Non-pigmented ciliary epithelial cell (primary cell): Measurements from ENCODE around the gene RERE.
"Not testable (repeated sequence)": the region's sequence is repeated elsewhere in the genome, so short reads cannot be mapped to it uniquely, and the experiment has no call there.

Experiments used
- DNase-seq: peaks from one replicate; pipeline ENCODE4 v3.0.0-alpha.2; 2010; ENCODE audit warnings: low read depth

RERE gene

DNA sequence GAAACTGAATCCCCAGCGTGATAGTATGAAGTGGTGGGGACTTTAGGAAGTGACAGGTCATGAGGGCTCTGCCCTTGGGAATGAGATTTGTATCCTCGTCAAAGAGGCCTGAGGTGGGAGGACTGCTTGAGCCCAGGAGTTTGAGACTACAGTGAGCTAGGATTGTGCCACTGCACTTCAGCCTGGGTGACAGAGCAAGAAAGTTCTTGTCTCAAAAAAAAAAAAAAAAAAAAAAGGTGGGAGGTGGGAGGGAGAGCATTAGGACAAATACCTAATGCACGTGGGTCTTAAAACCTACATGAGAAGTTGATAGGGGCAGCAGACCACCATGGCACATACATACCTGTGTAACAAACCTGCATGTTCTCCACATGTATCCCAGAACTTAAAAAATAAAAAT lies 24.0 kb upstream of the RERE start:
- no peak for DNase-seq

- no peak for DNase-seq
These were observed 22.6 kb upstream of the RERE start for GRCh38 chr1:8839990-8840389.

GRCh38 chr1:8835941-8836643 lies 18.7 kb upstream of the RERE start:
- no peak for DNase-seq

GRCh38 chr1:8831340-8831739 lies 13.9 kb upstream of the RERE start:
- DNase-seq: no peak

- not testable (repeated sequence) for DNase-seq
These were observed 13.3 kb upstream of the RERE start for GRCh38 chr1:8830732-8831131.

DNA sequence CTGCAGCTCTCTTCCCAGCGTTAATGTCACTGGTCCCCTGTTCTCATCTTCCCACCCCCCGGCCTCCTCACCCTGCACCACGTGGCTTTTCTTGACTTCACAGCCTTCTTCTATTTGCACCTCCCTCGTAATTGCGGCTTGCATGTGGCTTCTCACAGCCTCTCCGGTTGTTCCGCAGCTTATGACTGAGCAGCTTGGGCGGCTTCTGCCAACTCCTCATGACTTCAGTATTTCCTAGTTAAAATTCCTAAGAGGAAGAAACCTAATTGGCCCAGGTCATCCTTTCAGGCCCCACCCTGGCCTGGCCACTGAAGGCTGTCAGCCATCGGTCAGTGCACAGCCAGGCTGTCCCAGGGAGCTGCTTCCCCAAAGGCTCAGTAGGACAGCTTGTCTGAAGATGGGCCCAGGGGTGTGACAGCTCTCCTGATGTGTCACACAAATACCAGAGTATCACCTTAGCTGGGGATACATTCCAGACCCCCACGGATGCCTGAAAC lies 8.6 kb upstream of the RERE start:
- DNase-seq: no peak

GRCh38 chr1:8823295-8823664 lies 5.8 kb upstream of the RERE start:
- DNase-seq: no peak

DNA sequence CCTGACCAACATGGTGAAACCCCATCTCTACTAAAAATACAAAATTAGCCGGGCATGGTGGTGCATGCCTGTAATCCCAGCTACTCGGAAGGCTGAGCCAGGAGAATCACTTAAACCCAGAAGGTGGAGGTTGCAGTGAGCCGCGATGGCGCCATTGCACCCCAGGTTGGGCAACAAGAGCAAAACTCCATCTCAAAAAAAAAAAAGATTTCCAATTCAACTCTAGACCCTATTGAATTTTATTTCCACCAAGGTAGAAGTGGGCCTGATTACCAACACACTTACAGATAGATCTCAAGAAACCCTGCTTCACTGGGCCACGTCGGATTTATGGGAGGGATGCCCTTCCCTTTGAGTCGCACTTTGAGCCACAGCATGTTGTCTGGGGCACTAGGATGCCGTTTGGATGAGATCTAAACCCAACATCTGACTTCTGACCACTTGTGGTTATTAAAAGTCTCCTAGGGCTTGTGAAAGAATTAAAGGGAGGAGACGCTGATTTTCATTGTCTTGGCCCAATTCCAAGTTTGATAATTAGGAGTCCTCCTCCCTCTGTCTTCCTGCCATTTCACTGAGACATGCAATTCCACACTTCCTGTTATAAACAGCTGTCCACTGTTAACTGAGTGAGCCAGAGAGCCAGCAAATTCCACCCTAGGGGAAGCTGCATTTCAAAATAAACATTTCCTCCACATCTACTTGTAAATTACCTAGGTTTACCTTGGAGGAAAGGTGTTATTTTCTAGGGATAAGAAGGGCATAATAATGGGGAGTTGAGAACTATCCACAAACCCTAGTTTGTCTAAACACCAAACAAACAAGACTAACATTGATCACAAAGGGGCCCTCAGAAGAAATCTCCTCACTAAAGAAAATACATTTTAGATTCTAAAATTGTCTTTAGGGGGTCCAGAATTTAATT lies 5.2 kb upstream of the RERE start:
- peak; percentile 61 for DNase-seq

GRCh38 chr1:8821084-8821483 lies 3.6 kb upstream of the RERE start:
- no peak for DNase-seq

GRCh38 chr1:8818789-8819188 lies 1.3 kb upstream of the RERE start:
- not testable (repeated sequence) for DNase-seq

DNA sequence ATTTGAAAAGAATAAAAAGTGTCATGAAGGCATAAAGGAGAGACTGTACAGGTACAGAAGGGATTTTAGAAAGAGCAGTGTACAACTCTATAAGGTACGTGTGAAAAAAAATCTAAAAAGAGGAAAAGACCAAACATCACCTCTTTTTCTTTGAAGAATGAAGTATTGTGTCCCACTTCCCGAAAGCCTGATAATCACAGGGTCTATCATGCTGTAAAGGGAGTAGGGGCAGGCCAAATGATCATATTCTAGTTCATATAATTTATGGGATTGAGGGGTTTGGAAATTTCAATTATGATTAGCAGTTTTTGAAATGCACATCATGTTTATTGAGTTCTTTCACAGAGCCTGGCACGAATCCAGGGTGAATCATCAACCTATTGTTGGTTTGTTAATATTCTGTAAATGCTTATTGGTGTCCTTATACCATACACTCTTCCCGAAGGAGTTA lies 910 bp upstream of the RERE start:
- peak; percentile 53 for DNase-seq

DNA sequence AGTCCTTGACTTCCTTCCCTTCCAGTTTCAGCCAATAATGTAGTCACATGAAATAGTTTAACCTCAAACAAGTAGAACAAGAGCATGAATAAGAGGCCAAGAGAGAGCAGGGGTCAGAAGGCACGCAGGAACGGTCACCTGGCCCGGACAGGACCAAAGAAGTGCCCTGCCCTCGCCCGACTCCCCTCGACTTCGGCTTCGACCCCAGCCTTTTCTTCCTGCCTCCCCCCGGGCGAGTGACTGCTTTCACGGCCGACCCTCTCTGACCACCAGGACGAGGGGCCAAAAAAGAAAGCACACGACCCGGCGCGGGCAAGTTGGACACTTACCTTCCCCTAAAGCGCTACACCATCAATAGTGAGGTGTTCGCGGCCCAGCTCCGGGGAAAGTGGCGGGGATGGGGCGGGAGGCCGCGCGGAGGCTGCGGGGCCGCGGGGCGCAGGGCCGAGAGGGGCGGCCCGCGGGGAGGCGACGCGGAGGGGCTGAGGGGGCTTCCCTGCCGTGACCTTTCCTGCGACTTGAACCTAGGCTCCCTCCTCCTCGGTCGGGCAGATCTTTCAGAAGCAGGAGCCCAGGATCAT lies 519 bp downstream of the RERE start:
- DNase-seq: no peak

DNA sequence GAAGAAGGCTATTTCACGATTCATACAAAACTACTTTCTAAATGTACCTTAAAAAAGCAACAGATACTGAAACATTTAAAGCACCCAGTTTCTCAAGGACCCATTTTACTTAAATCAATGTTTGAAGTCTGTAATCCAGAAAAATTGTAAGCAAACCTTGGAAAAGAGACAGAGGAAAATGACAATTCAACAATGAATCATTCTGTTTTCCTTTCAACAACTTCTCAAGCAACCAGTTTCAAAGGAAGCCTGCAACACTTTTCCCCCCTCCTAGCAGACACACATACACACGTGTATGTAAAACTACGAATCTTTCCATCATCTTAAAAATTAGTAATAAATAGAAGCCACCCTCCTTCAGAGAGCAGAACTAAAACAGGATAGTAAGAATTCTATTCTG lies 1.2 kb downstream of the RERE start:
- no peak for DNase-seq

- DNase-seq: no peak
These were observed 1.8 kb downstream of the RERE start for GRCh38 chr1:8815582-8816151.

- no peak for DNase-seq
These were observed 2.6 kb downstream of the RERE start for GRCh38 chr1:8814865-8815264.

DNA sequence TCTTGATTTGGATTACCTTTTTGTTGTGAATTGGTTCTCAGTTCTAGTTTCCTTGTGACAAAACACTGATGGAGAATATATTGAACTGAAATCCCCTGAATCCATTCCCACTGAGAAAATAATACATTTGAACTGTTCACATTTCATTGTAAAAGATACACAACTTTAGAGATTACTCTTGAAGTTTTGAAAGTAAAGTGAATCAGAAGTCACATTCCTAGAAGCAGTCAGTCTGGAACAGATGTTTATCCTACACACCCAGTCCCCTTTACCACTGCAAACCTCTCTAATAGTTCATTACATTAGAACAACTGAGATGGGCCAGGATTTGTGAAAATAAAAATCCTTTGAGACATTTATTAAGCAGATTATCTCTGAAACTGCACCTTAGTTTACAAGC lies 3.4 kb downstream of the RERE start:
- DNase-seq: no peak

DNA sequence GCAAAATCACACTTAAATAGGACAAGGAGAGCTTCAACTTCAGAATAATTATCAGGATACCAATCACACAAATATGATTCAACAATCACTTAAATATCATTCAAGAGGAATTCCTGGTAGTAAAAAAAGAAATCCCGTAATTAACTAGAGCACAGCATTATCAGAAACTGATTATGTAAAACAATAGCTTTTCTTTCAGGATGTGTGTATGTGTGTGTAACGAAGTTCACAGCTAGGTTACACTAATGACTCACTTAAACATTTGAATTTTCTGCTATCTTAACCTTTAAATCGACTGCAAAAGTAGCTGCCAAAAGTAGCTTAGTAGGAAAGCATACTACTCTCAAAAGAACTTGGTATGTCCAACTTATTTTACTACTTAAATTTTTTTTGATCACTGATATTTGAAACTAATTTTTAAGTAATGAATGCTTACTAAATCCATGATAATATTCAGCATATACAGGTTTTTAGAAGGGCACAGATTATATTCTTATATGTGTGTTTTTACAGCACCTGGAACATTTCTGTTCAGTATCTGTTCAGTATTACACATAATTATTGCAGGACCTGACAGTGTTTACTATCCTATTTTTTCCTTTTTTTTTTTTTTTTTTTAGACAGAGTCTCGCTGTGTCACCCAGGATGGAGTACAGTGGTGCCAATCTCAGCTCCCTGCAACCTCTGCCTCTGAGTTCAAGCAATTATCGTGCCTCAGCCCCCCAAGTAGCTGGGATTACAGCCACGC lies 4.2 kb downstream of the RERE start:
- no peak for DNase-seq

GRCh38 chr1:8812081-8812480 lies 5.4 kb downstream of the RERE start:
- DNase-seq: no peak

- DNase-seq: no peak
These were observed 6.5 kb downstream of the RERE start for GRCh38 chr1:8810987-8811386.

DNA sequence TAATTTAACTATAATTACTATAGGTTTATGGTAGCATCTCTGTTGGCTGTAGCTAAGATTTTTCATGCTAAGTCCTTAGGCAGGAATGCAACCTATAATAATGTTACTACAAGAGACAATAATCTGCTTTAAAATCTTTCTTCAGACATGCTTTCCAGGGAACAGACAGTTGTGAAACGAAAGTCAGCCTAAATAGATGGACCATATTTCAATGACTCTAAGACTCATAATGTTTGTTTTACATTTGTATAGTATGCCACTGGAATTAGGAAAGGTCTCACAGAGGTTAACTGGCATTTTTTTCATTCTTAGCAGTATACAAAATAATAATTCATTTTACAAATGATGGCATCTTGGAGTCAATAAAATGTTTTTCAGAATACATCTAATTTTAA lies 8.1 kb downstream of the RERE start:
- no peak for DNase-seq

- no peak for DNase-seq
These were observed 10.4 kb downstream of the RERE start for GRCh38 chr1:8807004-8807403.

- no peak for DNase-seq
These were observed 17.0 kb downstream of the RERE start for GRCh38 chr1:8800416-8800815.
